Common myeloid progenitor, CD34-positive (primary cell): Measurements from ENCODE around the gene FLNB.

Source experiments
- CTCF ChIA-PET: fragments of 350-600 bp; sonication (Branson Sonifier 250); formaldehyde crosslinking; loops from one replicate; lab custom pipeline; 2021; ENCODE audit warnings: antibody characterized with exemption; lab: Charles Lee
- POLR2A ChIA-PET: fragments of 350-600 bp; sonication (Branson Sonifier 250); formaldehyde crosslinking; loops from one replicate; lab custom pipeline; 2021; ENCODE audit warnings: antibody characterized with exemption; lab: Charles Lee
- DNase-seq, 3 donors: peaks; one replicate each; pipeline versions ENCODE4 v3.0.0 to v3.0.0-alpha.2; 2013
- H3K27ac ChIP-seq, 2 experiments: 1 replicate in 1 of 2; 2 replicates in 1 of 2; pipeline ENCODE4 v1.7.0; 2013; ENCODE audit warnings: inconsistent platforms in 2 of 2, low read length in 2 of 2, mild to moderate bottlenecking in 2 of 2, low read depth in 1 of 2, moderate library complexity in 1 of 2; ENCODE audit not compliant: severe bottlenecking in 2 of 2, insufficient read depth in 1 of 2, poor library complexity in 1 of 2
- H3K27me3 ChIP-seq, 5 experiments: replicated peaks in 2 of 5; 1 replicate in 3 of 5; 2 replicates in 2 of 5; pipeline versions ENCODE4 v1.6.1 to v1.7.0; 2013; ENCODE audit warnings: low read length in 4 of 5, mild to moderate bottlenecking in 2 of 5, moderate library complexity in 2 of 5, inconsistent platforms in 1 of 5; ENCODE audit not compliant: insufficient read depth in 5 of 5, control insufficient read depth in 4 of 5
- H3K36me3 ChIP-seq, 4 experiments: 1 replicate in 2 of 4; 2 replicates in 2 of 4; pipeline versions ENCODE4 v1.6.1 to v1.7.0; 2013; ENCODE audit warnings: low read length in 3 of 4, control low read depth in 1 of 4, mild to moderate bottlenecking in 1 of 4; ENCODE audit not compliant: control insufficient read depth in 4 of 4, insufficient read depth in 4 of 4
- H3K4me1 ChIP-seq, 4 experiments: 1 replicate in 3 of 4; 2 replicates in 1 of 4; pipeline versions ENCODE4 v1.6.1 to v1.7.1; 2013; ENCODE audit warnings: low read length in 3 of 4, mild to moderate bottlenecking in 3 of 4, control low read depth in 1 of 4, inconsistent platforms in 1 of 4, moderate library complexity in 1 of 4; ENCODE audit not compliant: control insufficient read depth in 4 of 4, insufficient read depth in 4 of 4; ENCODE audit errors: control extremely low read depth in 1 of 4
- H3K4me3 ChIP-seq, 7 experiments: 1 replicate in 4 of 7; 2 replicates in 3 of 7; pipeline versions ENCODE4 v1.5.1 to v1.7.0; 2013; ENCODE audit warnings: mild to moderate bottlenecking in 7 of 7, low read length in 6 of 7, moderate library complexity in 6 of 7, inconsistent platforms in 2 of 7, low read depth in 2 of 7, control low read depth in 1 of 7; ENCODE audit not compliant: insufficient read depth in 4 of 7, control insufficient read depth in 1 of 7; ENCODE audit errors: extremely low read depth in 1 of 7
- H3K9me3 ChIP-seq, 5 experiments: 1 replicate in 4 of 5; 2 replicates in 1 of 5; pipeline versions ENCODE4 v1.6.1 to v1.7.1; 2013; ENCODE audit warnings: low read length in 4 of 5, mild to moderate bottlenecking in 2 of 5, inconsistent platforms in 1 of 5, low read depth in 1 of 5, moderate library complexity in 1 of 5; ENCODE audit not compliant: control insufficient read depth in 4 of 5, insufficient read depth in 2 of 5; ENCODE audit errors: control extremely low read depth in 1 of 5
- WGBS: methylation state at CpG from one replicate; pipeline ENCODE4 v1.1.5; 2013; ENCODE audit not compliant: insufficient coverage; 5-methylcytosine and 5-hydroxymethylcytosine counted together

The FLNB gene

DNA sequence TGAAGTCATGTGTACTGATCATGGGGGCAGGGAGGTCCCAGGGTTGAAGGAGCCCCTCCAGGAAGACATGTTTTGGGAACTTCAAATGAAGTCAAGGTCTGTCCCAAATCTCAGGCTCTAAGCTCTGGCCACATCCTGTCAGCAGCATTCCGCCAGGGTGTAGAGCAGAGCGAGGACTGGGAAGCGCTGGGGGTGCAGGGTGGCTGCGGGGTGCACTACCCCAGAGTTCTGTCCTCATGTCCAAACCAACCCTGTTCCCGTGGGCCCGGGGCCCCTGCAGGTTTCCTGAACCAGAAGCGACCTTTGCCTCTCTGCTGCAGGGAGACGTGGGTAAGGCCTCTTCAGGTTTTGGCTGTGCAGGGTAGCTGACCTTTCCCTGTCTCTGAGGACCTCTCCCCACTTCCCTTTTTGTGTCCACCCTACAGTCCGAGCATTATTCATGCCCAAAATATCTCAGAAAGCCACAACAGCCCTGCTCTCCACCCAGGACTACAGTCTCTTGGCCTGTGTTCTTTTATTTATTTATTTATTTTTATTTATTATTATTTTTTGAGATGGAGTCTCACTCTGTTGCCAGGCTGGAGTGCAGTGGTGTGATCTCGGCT, 26.6 kb upstream of the FLNB start:
- H3K9me3 ChIP-seq: no peaks in the 10 kb centered on the region
- no peak overlapping the region for H3K27ac ChIP-seq
- peaks cover 0 to 38% (median 30%) of the 10 kb centered on the region in 4 experiments for H3K4me1 ChIP-seq
- 59% methylated on average over 6 of the region's 10 CpGs for WGBS
- no peaks in the 10 kb centered on the region for H3K36me3 ChIP-seq
- H3K4me3 ChIP-seq: no peak overlapping the region
- ChIA-PET POLR2A (interaction anchor here (0.6 kb wide), 1 partner anchor 239 kb away, joined by 4 read pairs; no protein-coding TSS in a partner anchor), CTCF (interaction anchor here (0.6 to 1.3 kb wide), 4 partner anchors 13 to 28 kb away, joined by 3 to 4 read pairs (median 3); no protein-coding TSS in a partner anchor)
- no peaks in the 10 kb centered on the region for H3K27me3 ChIP-seq
- DNase-seq: no peak

GRCh38 chr3:57982561-57983243, 25.5 kb upstream of the FLNB start:
- Histone ChIP-seq H3K36me3 (no peaks in the 10 kb centered on the region), H3K9me3 (no peaks in the 10 kb centered on the region), H3K27ac (no peak overlapping the region), H3K27me3 (no peaks in the 10 kb centered on the region), H3K4me3 (no peak overlapping the region), H3K4me1 (peaks cover 0 to 38% (median 30%) of the 10 kb centered on the region in 4 experiments)
- DNase-seq: no peak
- POLR2A ChIA-PET: no interaction called here
- 88% methylated on average over 6 of the region's 9 CpGs for WGBS
- CTCF ChIA-PET: interaction anchor here (1.3 to 1.5 kb wide), 2 partner anchors 10 to 26 kb away, joined by 3 read pairs; no protein-coding TSS in a partner anchor

GRCh38 chr3:57983734-57984518, 24.3 kb upstream of the FLNB start:
- H3K36me3 ChIP-seq: no peaks in the 10 kb centered on the region
- H3K4me3 ChIP-seq: peak overlapping the region in 1 of 7 experiments; percentile 24
- H3K27ac ChIP-seq: no peak overlapping the region
- CTCF ChIA-PET: interaction anchor here (0.6 to 1.5 kb wide), 5 partner anchors 8 to 358 kb away, joined by 3 to 5 read pairs (median 4); no protein-coding TSS in a partner anchor
- peak; percentile 59 to 78 (median 75) for DNase-seq
- H3K9me3 ChIP-seq: no peaks in the 10 kb centered on the region
- H3K4me1 ChIP-seq: peaks cover 0 to 38% (median 30%) of the 10 kb centered on the region in 4 experiments
- 25% methylated on average over 5 of the region's 5 CpGs for WGBS
- POLR2A ChIA-PET: no interaction called here
- no peaks in the 10 kb centered on the region for H3K27me3 ChIP-seq

GRCh38 chr3:57985176-57985983, 22.8 kb upstream of the FLNB start:
- POLR2A ChIA-PET: no interaction called here
- 92% methylated on average over 8 of the region's 9 CpGs for WGBS
- H3K27ac ChIP-seq: no peak overlapping the region

DNA sequence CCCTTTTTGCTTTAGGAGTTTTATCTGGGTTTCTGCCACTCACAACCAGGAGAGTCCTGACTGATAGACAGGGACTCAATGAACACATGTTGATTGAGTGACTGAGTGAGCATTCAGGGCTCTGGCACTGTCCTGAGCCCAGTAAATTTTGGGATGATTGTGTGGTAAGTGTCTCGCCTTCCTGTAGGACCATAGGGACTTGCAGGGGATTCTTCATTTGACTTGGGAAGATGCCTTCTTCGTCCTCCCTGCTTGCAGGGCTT, 22.3 kb upstream of the FLNB start:
- Histone ChIP-seq H3K27me3 (no peaks in the 10 kb centered on the region), H3K9me3 (no peaks in the 10 kb centered on the region), H3K27ac (no peak overlapping the region), H3K4me1 (peaks cover 0 to 33% (median 23%) of the 10 kb centered on the region in 4 experiments), H3K4me3 (no peak overlapping the region), H3K36me3 (no peaks in the 10 kb centered on the region)
- ChIA-PET CTCF (interaction anchor here (1.2 kb wide), 1 partner anchor 15 kb away, joined by 3 read pairs; no protein-coding TSS in a partner anchor), POLR2A (no interaction called here)
- 89% methylated on average over 2 of the region's 2 CpGs for WGBS
- DNase-seq: no peak

More at GRCh38 chr3:57985176-57985983, 22.8 kb upstream of the FLNB start:
- CTCF ChIA-PET: interaction anchor here (1.2 kb wide), 1 partner anchor 15 kb away, joined by 3 read pairs; no protein-coding TSS in a partner anchor
- peaks cover 0 to 38% (median 26%) of the 10 kb centered on the region in 4 experiments for H3K4me1 ChIP-seq
- H3K27me3 ChIP-seq: no peaks in the 10 kb centered on the region
- no peaks in the 10 kb centered on the region for H3K36me3 ChIP-seq
- no peak overlapping the region for H3K4me3 ChIP-seq
- no peaks in the 10 kb centered on the region for H3K9me3 ChIP-seq
- DNase-seq: peak in 1 of 3 donors; percentile 15

DNA sequence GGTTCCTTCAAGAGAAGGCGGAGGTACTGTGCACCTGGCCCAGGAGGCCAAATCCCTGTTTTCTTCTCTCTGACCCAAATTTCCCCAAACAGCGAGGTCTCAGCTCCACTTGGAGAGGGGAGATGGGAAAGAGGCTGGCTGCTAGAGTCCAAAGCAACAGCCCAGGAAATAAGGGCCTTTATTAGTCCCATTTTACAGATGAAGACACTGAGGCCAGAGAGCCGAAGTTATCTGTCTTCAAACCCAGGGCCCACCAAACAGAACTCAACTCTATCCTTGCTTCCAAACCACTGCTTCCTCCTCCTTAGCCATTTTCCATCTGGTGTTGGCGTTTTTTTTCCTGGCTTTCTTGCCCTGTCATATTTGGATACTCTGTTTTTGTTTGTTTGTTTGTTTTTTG, 22.0 kb upstream of the FLNB start:
- no peak overlapping the region for H3K27ac ChIP-seq
- CTCF ChIA-PET: no interaction called here
- DNase-seq: no peak
- no peaks in the 10 kb centered on the region for H3K36me3 ChIP-seq
- POLR2A ChIA-PET: no interaction called here
- WGBS: 100% methylated on average over 2 of the region's 4 CpGs
- no peaks in the 10 kb centered on the region for H3K27me3 ChIP-seq
- no peaks in the 10 kb centered on the region for H3K9me3 ChIP-seq
- peaks cover 0 to 30% (median 21%) of the 10 kb centered on the region in 4 experiments for H3K4me1 ChIP-seq
- no peak overlapping the region for H3K4me3 ChIP-seq
